H1 (cell line): ENCODE data around the gene PHEX. TPM values are rescaled to one million over a fixed set of nuclear protein-coding genes. Genes with fewer than 3 reads are reported as not detected.

ENCODE experiments used
- CTCF ChIA-PET: fragments of 300-600 bp; sonication (Branson Sonifier 250); formaldehyde crosslinking; loops from one replicate; lab custom pipeline; 2021; ENCODE audit not compliant: partially characterized antibody; lab: Charles Lee
- POLR2A ChIA-PET: fragments of 300-600 bp; sonication (Branson Sonifier 250); formaldehyde crosslinking; loops from one replicate; lab custom pipeline; 2021; ENCODE audit warnings: inconsistent platforms; ENCODE audit not compliant: partially characterized antibody; lab: Charles Lee
- DNase-seq, 2 experiments: peaks; one replicate each; pipeline versions ENCODE4 v3.0.0 to v3.0.0-alpha.2; 2010 to 2022; ENCODE audit warnings: low spot score in 2 of 2, low read depth in 1 of 2, mixed read lengths in 1 of 2
- FAIRE-seq: peaks from 2 replicates; lab custom pipeline; 2011; peaks lifted over from hg19 to GRCh38; lab: Jason Lieb, UNC
- H2AFZ ChIP-seq: 2 replicates; pipeline ENCODE4 v1.8.1; 2012; ENCODE audit warnings: low read length, inconsistent platforms
- H2AK5ac ChIP-seq: 2 replicates; pipeline ENCODE4 v1.6.1; 2013; ENCODE audit warnings: low read depth, low read length
- H2BK120ac ChIP-seq: replicated peaks from 2 replicates; pipeline ENCODE3; 2013; ENCODE audit warnings: low read depth, low read length, inconsistent platforms
- H2BK12ac ChIP-seq: 2 replicates; pipeline ENCODE4 v1.6.1; 2013; ENCODE audit warnings: low read depth, low read length
- H2BK15ac ChIP-seq: 2 replicates; pipeline ENCODE4 v1.6.1; 2013; ENCODE audit warnings: low read length
- H2BK20ac ChIP-seq: 2 replicates; pipeline ENCODE4 v1.6.1; 2013; ENCODE audit warnings: low read length
- H2BK5ac ChIP-seq: 2 replicates; pipeline ENCODE4 v1.6.1; 2013; ENCODE audit warnings: low read depth, low read length
- H3K14ac ChIP-seq: 2 replicates; pipeline ENCODE4 v1.6.1; 2013; ENCODE audit warnings: inconsistent platforms; ENCODE audit not compliant: insufficient read length
- H3K18ac ChIP-seq: 2 replicates; pipeline ENCODE4 v1.6.1; 2013; ENCODE audit warnings: low read length; ENCODE audit errors: extremely low read depth
- H3K23ac ChIP-seq: 2 replicates; pipeline ENCODE4 v1.6.1; 2013; ENCODE audit warnings: inconsistent platforms; ENCODE audit not compliant: insufficient read length
- H3K23me2 ChIP-seq: 2 replicates; pipeline ENCODE4 v1.6.1; 2013; ENCODE audit warnings: low read depth, low read length
- H3K27ac ChIP-seq: 2 replicates; pipeline ENCODE4 v1.6.1; 2011; ENCODE audit warnings: low read depth, low read length, inconsistent platforms
- H3K27me3 ChIP-seq, 4 experiments: replicated peaks in 1 of 4; 1 replicate in 1 of 4; 2 replicates in 3 of 4; pipeline versions ENCODE4 v1.6.1 to v1.8.1; 2011 to 2013; ENCODE audit warnings: low read length in 3 of 4, mild to moderate bottlenecking in 3 of 4, inconsistent platforms in 2 of 4, mixed read lengths in 2 of 4, moderate library complexity in 1 of 4; ENCODE audit not compliant: control insufficient read depth in 3 of 4, insufficient read depth in 3 of 4; ENCODE audit errors: extremely low read depth in 1 of 4
- H3K36me3 ChIP-seq, 4 experiments: 2 replicates each; pipeline versions ENCODE4 v1.6.1 to v1.8.1; 2011 to 2013; ENCODE audit warnings: mild to moderate bottlenecking in 4 of 4, low read length in 3 of 4, moderate library complexity in 2 of 4, control low read depth in 1 of 4, inconsistent platforms in 1 of 4; ENCODE audit not compliant: insufficient read depth in 4 of 4, control insufficient read depth in 2 of 4
- H3K4ac ChIP-seq: replicated peaks from 2 replicates; pipeline ENCODE3; 2013; ENCODE audit warnings: low read length, low read depth, mixed read lengths, inconsistent platforms; ENCODE audit not compliant: insufficient read length
- H3K4me1 ChIP-seq, 4 experiments: replicated peaks in 1 of 4; 1 replicate in 1 of 4; 2 replicates in 3 of 4; pipeline versions ENCODE4 v1.6.1 to v1.8.1; 2011 to 2013; ENCODE audit warnings: low read length in 3 of 4, inconsistent platforms in 2 of 4, mixed read lengths in 1 of 4; ENCODE audit not compliant: insufficient read depth in 4 of 4, control insufficient read depth in 3 of 4
- H3K4me2 ChIP-seq, 2 experiments: 2 replicates each; pipeline versions ENCODE4 v1.6.1 to v1.8.1; 2011 to 2013; ENCODE audit warnings: low read depth in 2 of 2, low read length in 2 of 2, control low read depth in 1 of 2, inconsistent platforms in 1 of 2, mild to moderate bottlenecking in 1 of 2; ENCODE audit not compliant: insufficient read depth in 1 of 2
- H3K4me3 ChIP-seq, 4 experiments: fragments of 200-600, 300-600 bp in 1 of 4; sonication (generic), shearing (Covaris generic), sonication (Bioruptor Twin) in 1 of 4; 2 replicates each; pipeline versions ENCODE4 v1.5.1 to v1.8.1; 2011 to 2016; ENCODE audit warnings: low read length in 4 of 4, low read depth in 3 of 4, control low read depth in 2 of 4, inconsistent platforms in 2 of 4, mild to moderate bottlenecking in 2 of 4, mixed read lengths in 1 of 4, moderate library complexity in 1 of 4; ENCODE audit not compliant: insufficient read depth in 2 of 4; ENCODE audit errors: extremely low read depth in 1 of 4
- H3K56ac ChIP-seq: replicated peaks from 2 replicates; pipeline ENCODE3; 2013; ENCODE audit warnings: low read depth, mild to moderate bottlenecking, mixed read lengths, low read length, inconsistent platforms; ENCODE audit not compliant: insufficient read length
- H3K79me1 ChIP-seq: 2 replicates; pipeline ENCODE4 v1.6.1; 2013; ENCODE audit warnings: low read depth, low read length, control low read depth
- H3K79me2 ChIP-seq, 2 experiments: 2 replicates each; pipeline versions ENCODE4 v1.6.1 to v1.8.1; 2012 to 2013; ENCODE audit warnings: low read length in 2 of 2, mild to moderate bottlenecking in 2 of 2, inconsistent platforms in 1 of 2; ENCODE audit not compliant: insufficient read depth in 2 of 2, control insufficient read depth in 1 of 2
- H3K9ac ChIP-seq, 4 experiments: replicated peaks in 1 of 4; 1 replicate in 1 of 4; 2 replicates in 3 of 4; pipeline versions ENCODE4 v1.6.1 to v1.8.1; 2011 to 2013; ENCODE audit warnings: low read depth in 3 of 4, low read length in 3 of 4, control low read depth in 2 of 4, mild to moderate bottlenecking in 2 of 4, moderate library complexity in 2 of 4, inconsistent platforms in 1 of 4; ENCODE audit errors: extremely low read depth in 1 of 4
- H3K9me3 ChIP-seq, 2 experiments: 2 replicates each; pipeline versions ENCODE4 v1.6.1 to v1.8.1; 2012 to 2013; ENCODE audit warnings: mild to moderate bottlenecking in 2 of 2, moderate library complexity in 2 of 2, control low read depth in 1 of 2, inconsistent platforms in 1 of 2, low read depth in 1 of 2, low read length in 1 of 2, mixed read lengths in 1 of 2; ENCODE audit not compliant: insufficient read depth in 2 of 2
- H4K20me1 ChIP-seq, 2 experiments: replicated peaks in 1 of 2; 2 replicates each; pipeline versions ENCODE3 to v1.8.1; 2011 to 2013; ENCODE audit warnings: inconsistent platforms in 2 of 2, low read length in 2 of 2, mild to moderate bottlenecking in 1 of 2; ENCODE audit not compliant: insufficient read depth in 2 of 2, control insufficient read depth in 1 of 2
- H4K5ac ChIP-seq: 2 replicates; pipeline ENCODE4 v1.6.1; 2013; ENCODE audit warnings: low read length, low read depth, mixed read lengths, inconsistent platforms; ENCODE audit not compliant: insufficient read length
- H4K8ac ChIP-seq: 2 replicates; pipeline ENCODE4 v1.8.0; 2013; ENCODE audit warnings: mild to moderate bottlenecking, moderate library complexity, low read length, inconsistent platforms; ENCODE audit not compliant: insufficient read depth; ENCODE audit errors: extremely low read depth
- H4K91ac ChIP-seq: replicated peaks from 2 replicates; pipeline ENCODE3; 2013; ENCODE audit warnings: low read length, mixed read lengths, inconsistent platforms; ENCODE audit not compliant: insufficient read length
- BACH1 ChIP-seq: IDR thresholded peaks from 2 replicates; pipeline ENCODE4 v1.6.1; 2012; ENCODE audit warnings: low read length, improper control_type of control experiment
- BRCA1 ChIP-seq: IDR thresholded peaks from 2 replicates; pipeline ENCODE4 v1.6.1; 2012; ENCODE audit warnings: low read depth, low read length, improper control_type of control experiment
- EZH2 ChIP-seq: fragments of 200-600 bp; sonication (generic); IDR thresholded peaks from 2 replicates; pipeline ENCODE4 v1.7.1; 2012; ENCODE audit warnings: low read depth, mild to moderate bottlenecking, moderate library complexity, low read length, inconsistent platforms; ENCODE audit not compliant: severe bottlenecking
- GTF2F1 ChIP-seq: IDR thresholded peaks from 2 replicates; pipeline ENCODE4 v1.6.1; 2012; ENCODE audit warnings: low read depth, low read length, improper control_type of control experiment, borderline replicate concordance
- HDAC2 ChIP-seq, 2 experiments: fragments of 300-600 bp in 1 of 2; sonication (generic) in 1 of 2; IDR thresholded peaks; 2 replicates each; pipeline ENCODE4 v1.6.1; 2011 to 2012; ENCODE audit warnings: low read depth in 2 of 2, low read length in 2 of 2, mild to moderate bottlenecking in 2 of 2, moderate library complexity in 2 of 2, borderline replicate concordance in 1 of 2, inconsistent platforms in 1 of 2
- POLR2A ChIP-seq, 2 experiments: IDR thresholded peaks; 1 replicate in 1 of 2; 2 replicates in 1 of 2; pipeline ENCODE4 v1.6.1; 2011; ENCODE audit warnings: low read depth in 2 of 2, low read length in 2 of 2, mild to moderate bottlenecking in 2 of 2; ENCODE audit errors: control extremely low read depth in 1 of 2
- POU5F1 ChIP-seq: IDR thresholded peaks from 2 replicates; pipeline ENCODE4 v1.6.1; 2011; ENCODE audit warnings: low read depth, mild to moderate bottlenecking, low read length, moderate library complexity
- RAD21 ChIP-seq, 2 experiments: IDR thresholded peaks in 1 of 2; conservative IDR thresholded peaks in 1 of 2; 2 replicates each; pipeline ENCODE4 v1.6.1; 2011; ENCODE audit warnings: low read depth in 2 of 2, low read length in 2 of 2, improper control_type of control experiment in 1 of 2, inconsistent platforms in 1 of 2, mild to moderate bottlenecking in 1 of 2, moderate library complexity in 1 of 2
- RXRA ChIP-seq: IDR thresholded peaks from 2 replicates; pipeline ENCODE4 v1.6.1; 2011; ENCODE audit warnings: low read depth, mild to moderate bottlenecking, low read length, moderate library complexity; ENCODE audit not compliant: insufficient read depth
- SAP30 ChIP-seq: fragments of 300-600 bp; sonication (generic); IDR thresholded peaks from 2 replicates; pipeline ENCODE4 v1.7.1; 2012; ENCODE audit warnings: low read length, moderate library complexity, mild to moderate bottlenecking, inconsistent platforms; ENCODE audit not compliant: insufficient read depth, insufficient replicate concordance
- SIN3A ChIP-seq, 2 experiments: IDR thresholded peaks in 1 of 2; conservative IDR thresholded peaks in 1 of 2; 2 replicates each; pipeline ENCODE4 v1.6.1; 2011 to 2012; ENCODE audit warnings: low read length in 2 of 2, improper control_type of control experiment in 1 of 2, low read depth in 1 of 2, mild to moderate bottlenecking in 1 of 2
- SIRT6 ChIP-seq: IDR thresholded peaks from one replicate; pipeline ENCODE4 v1.7.1; 2012; ENCODE audit warnings: low read length, inconsistent platforms
- SP1 ChIP-seq: IDR thresholded peaks from 2 replicates; pipeline ENCODE4 v1.6.1; 2011; ENCODE audit warnings: low read depth, low read length
- SRF ChIP-seq: IDR thresholded peaks from 2 replicates; pipeline ENCODE4 v1.6.1; 2011; ENCODE audit warnings: mild to moderate bottlenecking, low read depth, low read length, moderate library complexity
- TAF1 ChIP-seq: IDR thresholded peaks from 2 replicates; pipeline ENCODE4 v1.6.1; 2011; ENCODE audit warnings: mild to moderate bottlenecking, low read depth, low read length
- ZNF274 ChIP-seq: IDR thresholded peaks from 2 replicates; pipeline ENCODE4 v1.7.0; 2012; ENCODE audit warnings: low read length, borderline replicate concordance; ENCODE audit errors: extremely low read depth
- polyA plus RNA-seq, 7 experiments: library from polyadenylated mRNA; depleted of rRNA in 3 of 7; stranded (reverse) in 5 of 7; unstranded in 2 of 7; fragments of >200 nt in 5 of 7; fragments of 200-250 nt in 2 of 7; gene quantifications; 1 replicate in 5 of 7; 2 replicates in 1 of 7; 4 replicates in 1 of 7; pipeline versions ENCODE4 v1.2.1 to v1.2.3, GENCODE V29; 2011 to 2013; ENCODE audit warnings: missing spikeins in 2 of 7, mixed read lengths in 2 of 7
- total RNA-seq: library from RNA; stranded (reverse); fragmentation: NEBNext Ultra II Directional; extraction: Animal tissue kit (Norgen Biotek cat#: 25700); gene quantifications from 2 replicates; pipeline ENCODE4 v1.2.1, GENCODE V29; 2021

The PHEX gene
- total and polyA plus RNA-seq, 2 of the 8 experiments (the other 6 are each of a cell fraction or from before 2014, with no cell fraction given), result 0.03 to 0.11 TPM

- H3K79me1 ChIP-seq, result no peaks in the 10 kb centered on the region
- no peaks in the 10 kb centered on the region for H3K36me3 ChIP-seq
- no peak overlapping the region for H3K14ac ChIP-seq
- ChIA-PET POLR2A (no interaction called here), CTCF (no interaction called here)
- DNase-seq (no peak), FAIRE-seq (no peak)
- no peak overlapping the region for H2AK5ac ChIP-seq
- no peak overlapping the region for H3K18ac ChIP-seq
- H3K4me3 ChIP-seq, result no peak overlapping the region
- no peak overlapping the region for H2BK120ac ChIP-seq
- no peak overlapping the region for H3K56ac ChIP-seq
- H3K27ac ChIP-seq, result no peak overlapping the region
- no peak overlapping the region for H3K23ac ChIP-seq
- H2BK20ac ChIP-seq, result no peak overlapping the region
- no peak overlapping the region for H3K9ac ChIP-seq
- H3K79me2 ChIP-seq, result no peaks in the 10 kb centered on the region
- H3K9me3 ChIP-seq, result no peaks in the 10 kb centered on the region
- no peaks in the 10 kb centered on the region for H3K23me2 ChIP-seq
- H3K27me3 ChIP-seq, result no peaks in the 10 kb centered on the region
- H4K5ac ChIP-seq, result no peak overlapping the region
- no peaks in the 10 kb centered on the region for H4K20me1 ChIP-seq
- no peak overlapping the region for H2BK12ac ChIP-seq
- H2BK5ac ChIP-seq, result no peak overlapping the region
- H3K4me1 ChIP-seq, result no peaks in the 10 kb centered on the region
- no peak overlapping the region for H3K4ac ChIP-seq
- no peak overlapping the region for H2BK15ac ChIP-seq
- H2AFZ ChIP-seq, result no peak overlapping the region
- no peak overlapping the region for H4K91ac ChIP-seq
- no peak overlapping the region for H3K4me2 ChIP-seq
- H4K8ac ChIP-seq, result no peak overlapping the region
- TF ChIP-seq RXRA (no peak), SP1 (no peak), POU5F1 (no peak), BACH1 (no peak), ZNF274 (no peak), SIRT6 (no peak), SRF (no peak), HDAC2 (IDR thresholded peaks at IDR 0.05; ENCODE audit: borderline replicate concordance in 1 of 2, low read depth in 2 of 2, low read length in 2 of 2) (no peak), GTF2F1 (no peak), BRCA1 (no peak), TAF1 (no peak), SIN3A (conservative IDR thresholded peaks at IDR 0.05 in 1 of 2, IDR thresholded peaks at IDR 0.05 in 1 of 2; ENCODE audit: low read depth in 1 of 2, low read length in 2 of 2) (no peak), SAP30 (no peak), POLR2A (IDR thresholded peaks at IDR 0.05; ENCODE audit: control extremely low read depth in 1 of 2, low read depth in 2 of 2, low read length in 2 of 2) (no peak), RAD21 (IDR thresholded peaks at IDR 0.05 in 1 of 2, conservative IDR thresholded peaks at IDR 0.05 in 1 of 2; ENCODE audit: low read depth in 2 of 2, low read length in 2 of 2) (no peak), EZH2 (no peak)
Measured at GRCh38 chrX:22202251-22202650, 170.1 kb downstream of the PHEX start.
